NCI-H1048 (cell line): Measurements from ENCODE around the gene DOCK8.
"Not testable (repeated sequence)": the region's sequence is repeated elsewhere in the genome, so short reads cannot be mapped to it uniquely, and the experiment has no call there.

Source experiments
- DNase-seq: peaks from one replicate; lab custom pipeline; 2025; lab: John Stamatoyannopoulos, UW

The DOCK8 gene

GRCh38 chr9:224582-225520 is 10.2 kb downstream of the DOCK8 start:
- no peak for DNase-seq

DNA sequence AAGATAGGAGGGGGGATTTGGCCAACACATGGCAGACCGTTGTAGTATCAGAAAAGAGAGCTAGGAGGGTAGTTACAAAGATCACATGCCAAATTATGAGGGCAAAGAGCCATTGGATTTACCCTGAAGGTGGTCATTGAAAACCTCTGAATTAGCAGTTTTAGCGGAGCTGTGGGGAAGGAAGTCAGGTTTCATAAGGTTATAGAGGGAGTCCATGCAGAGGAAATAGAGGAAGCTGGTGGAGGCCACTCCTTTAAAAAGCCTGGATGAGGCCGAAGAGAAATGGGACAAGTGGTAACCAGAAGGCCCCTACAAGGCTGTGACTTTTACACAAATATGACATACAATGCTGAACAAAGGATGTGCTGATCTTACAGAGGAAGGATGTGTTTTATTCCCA is 13.2 kb downstream of the DOCK8 start:
- no peak for DNase-seq

GRCh38 chr9:228929-229695 is 14.4 kb downstream of the DOCK8 start:
- no peak for DNase-seq

- not testable (repeated sequence) for DNase-seq
Observed at GRCh38 chr9:231625-232024, 17.0 kb downstream of the DOCK8 start.

- not testable (repeated sequence) for DNase-seq
Observed at GRCh38 chr9:233708-234107, 19.0 kb downstream of the DOCK8 start.

DNA sequence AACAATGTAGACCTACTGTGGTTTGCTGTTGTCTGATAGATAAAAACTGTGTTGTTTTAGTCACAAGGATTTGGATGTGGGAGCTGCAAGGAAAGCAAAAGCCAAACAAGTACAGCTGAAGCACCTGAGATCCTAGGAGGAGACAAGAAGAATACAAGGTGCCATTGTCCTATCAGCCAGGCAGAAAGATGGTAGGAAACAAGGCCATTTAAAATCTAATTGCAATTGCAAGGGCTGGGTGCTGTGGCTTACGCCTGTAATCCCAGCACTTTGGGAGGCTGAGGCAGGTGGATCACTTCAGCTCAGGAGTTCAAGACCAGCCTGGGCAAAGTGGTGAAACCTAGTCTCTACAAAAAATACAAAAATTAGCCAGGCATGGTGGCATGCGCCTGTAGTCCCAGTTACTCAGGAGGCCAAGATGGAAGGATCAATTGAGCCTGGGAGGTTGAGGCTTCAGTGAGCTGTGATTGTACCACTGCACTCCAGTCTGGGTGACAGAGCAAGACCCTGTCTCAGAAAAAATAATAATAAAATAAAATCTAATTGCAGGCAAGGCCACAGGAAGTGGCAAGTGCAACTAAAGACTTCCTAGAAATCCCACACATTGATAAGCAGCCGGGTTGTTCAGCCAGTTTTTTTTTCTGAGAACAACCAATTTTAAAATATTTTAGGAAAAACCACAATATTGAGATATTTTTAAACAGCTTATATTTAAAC is 22.6 kb downstream of the DOCK8 start:
- DNase-seq: no peak

GRCh38 chr9:237858-238345 is 23.2 kb downstream of the DOCK8 start:
- DNase-seq: no peak

GRCh38 chr9:242461-243080 is 27.9 kb downstream of the DOCK8 start:
- no peak for DNase-seq

- no peak for DNase-seq
Observed at GRCh38 chr9:248278-248961, 33.8 kb downstream of the DOCK8 start.

DNA sequence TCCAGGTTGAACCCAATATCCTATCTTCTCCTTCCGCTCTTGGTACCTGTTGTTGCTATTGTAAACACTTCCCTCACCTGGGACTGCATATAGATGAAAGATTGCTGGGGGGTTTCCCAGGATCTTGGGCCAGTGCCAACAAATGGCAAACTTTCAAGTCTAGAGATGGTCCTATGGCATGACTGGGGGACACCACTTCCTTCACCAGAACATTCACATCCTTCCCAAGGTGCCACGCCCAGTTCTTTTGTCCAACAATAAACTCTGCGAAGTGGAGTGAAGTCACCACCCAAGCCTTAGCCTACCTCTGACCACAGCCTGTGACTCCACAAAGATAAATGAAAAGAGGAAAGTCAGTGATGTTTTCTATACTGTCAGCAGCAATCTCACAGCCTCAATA is 34.4 kb downstream of the DOCK8 start:
- no peak for DNase-seq

- DNase-seq: no peak
Observed at GRCh38 chr9:250039-250438, 35.4 kb downstream of the DOCK8 start.

- DNase-seq: no peak
Observed at GRCh38 chr9:250625-251024, 36.0 kb downstream of the DOCK8 start.

DNA sequence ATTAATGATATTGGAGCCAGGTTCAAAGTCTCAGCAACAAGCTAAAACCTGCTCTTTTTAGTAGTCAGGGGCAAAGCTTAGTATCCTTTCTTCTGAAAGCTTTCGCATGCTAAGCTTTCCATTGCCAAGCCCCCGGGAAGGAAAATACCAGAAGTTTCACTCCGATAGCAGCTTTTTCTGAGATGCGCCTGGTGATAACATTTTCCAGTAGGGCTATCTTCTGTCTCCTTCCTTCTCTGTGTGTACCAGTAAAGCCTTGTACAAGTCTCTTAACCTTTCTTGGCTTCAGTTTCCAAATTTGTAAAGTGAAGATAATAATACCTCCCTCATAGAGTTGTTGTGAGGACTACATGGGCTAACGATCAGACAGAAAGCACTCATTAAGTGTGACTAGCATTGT is 36.7 kb downstream of the DOCK8 start:
- no peak for DNase-seq

DNA sequence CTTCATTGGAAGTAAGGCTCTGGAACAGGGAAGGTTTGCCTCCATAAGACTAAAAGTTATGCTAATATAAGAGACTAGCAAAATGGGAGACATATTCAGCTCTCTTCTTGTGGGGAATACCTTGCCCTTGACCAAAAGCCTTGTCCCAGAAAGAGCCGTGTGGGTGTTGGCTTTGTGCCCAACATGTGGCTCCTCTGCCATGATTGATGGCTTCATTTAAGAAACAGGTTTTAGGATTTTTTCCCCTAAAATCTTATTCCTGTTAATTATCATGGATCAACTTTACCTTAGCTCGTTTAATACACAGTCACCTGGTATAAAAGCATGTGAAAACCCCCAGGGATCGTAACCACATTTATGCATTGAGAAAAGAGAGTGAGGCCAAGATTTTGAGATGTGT is 38.9 kb downstream of the DOCK8 start:
- no peak for DNase-seq

- no peak for DNase-seq
Observed at GRCh38 chr9:254516-254915, 39.9 kb downstream of the DOCK8 start.

DNA sequence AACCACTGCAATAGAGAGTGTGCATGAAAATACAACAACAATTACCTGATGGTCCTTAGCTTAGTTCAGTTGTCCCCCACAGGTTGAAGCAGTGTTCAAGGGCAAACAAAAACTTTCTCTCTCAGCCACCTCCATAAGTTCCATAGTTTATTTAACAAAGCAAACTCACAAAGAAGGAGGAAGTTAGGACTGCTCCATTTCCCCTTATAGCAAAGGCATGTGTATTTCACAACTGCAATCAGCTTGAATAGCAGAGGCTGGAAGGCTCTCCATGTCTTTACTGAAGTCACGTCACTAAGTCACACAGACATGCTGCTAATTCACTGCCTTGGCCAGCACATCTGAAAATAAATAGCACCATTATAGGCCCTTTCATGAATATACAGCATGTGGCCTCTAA is 43.3 kb downstream of the DOCK8 start:
- no peak for DNase-seq

- no peak for DNase-seq
Observed at GRCh38 chr9:259405-260404, 45.0 kb downstream of the DOCK8 start.

DNA sequence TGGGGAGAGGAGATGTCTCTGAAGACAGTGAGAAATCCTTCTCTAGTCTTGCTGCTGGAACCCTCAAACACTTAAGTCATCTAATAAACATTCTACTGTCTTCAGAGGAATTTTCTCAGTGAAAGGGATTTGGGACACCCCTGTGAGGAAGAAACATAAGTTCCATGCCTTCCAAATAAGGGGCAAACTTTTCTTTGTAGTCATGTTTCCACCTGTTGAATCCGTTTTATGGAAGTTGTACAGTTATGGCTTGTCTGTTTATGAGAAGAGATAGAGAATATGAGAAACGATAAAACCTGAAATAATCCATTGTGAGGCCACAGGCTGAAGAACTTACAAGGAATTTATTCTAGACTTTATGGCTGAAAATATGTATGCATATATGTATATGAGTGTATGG is 49.6 kb downstream of the DOCK8 start:
- DNase-seq: no peak

- DNase-seq: no peak
Observed at GRCh38 chr9:265209-265870, 50.7 kb downstream of the DOCK8 start.
